Adrenal gland (tissue), 5 donors: ENCODE measurements around the gene RNF6.

ENCODE experiments used
- POLR2A ChIP-seq, 2 donors: fragments of 450-650 bp; IDR thresholded peaks; one replicate each; pipeline ENCODE4 v1.6.1; 2017; ENCODE audit warnings: antibody characterized with exemption in 2 of 2, mild to moderate bottlenecking in 2 of 2, moderate library complexity in 1 of 2
- TF ChIP-seq, protein P1 (sequence below), 6 experiments: fragments of 450-650 bp in 4 of 6; fragments of 200-600 bp in 2 of 6; sonication (generic) in 1 of 6; IDR thresholded peaks; 1 replicate in 5 of 6; 2 replicates in 1 of 6; pipeline versions ENCODE4 v1.5.1 to v1.8.0; 2016 to 2021; ENCODE audit warnings: antibody characterized with exemption in 6 of 6, mild to moderate bottlenecking in 2 of 6, moderate library complexity in 1 of 6
- donor health status: DM: no; HTN: no; CAD: no.

DNA sequence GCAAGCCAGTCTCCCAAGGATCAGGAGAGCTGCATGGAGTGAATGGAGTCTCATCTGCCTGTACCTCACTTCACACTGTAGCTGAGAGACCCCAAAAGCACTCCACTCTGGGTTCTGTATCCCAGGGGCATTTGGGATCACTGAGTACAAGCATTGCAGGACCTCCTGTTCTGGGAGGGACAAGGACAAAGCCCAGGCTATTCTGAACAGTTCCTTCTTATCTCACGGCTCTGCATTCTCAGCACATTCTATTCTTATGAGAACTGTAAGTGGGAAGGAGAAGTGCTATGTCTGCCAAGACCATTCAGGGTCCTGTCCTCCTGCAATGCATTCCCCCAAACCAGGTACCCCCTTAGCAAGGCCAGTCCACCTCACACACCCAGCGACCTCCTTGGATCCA is 42.8 kb downstream of the RNF6 start:
- TF ChIP-seq, protein P1, sequence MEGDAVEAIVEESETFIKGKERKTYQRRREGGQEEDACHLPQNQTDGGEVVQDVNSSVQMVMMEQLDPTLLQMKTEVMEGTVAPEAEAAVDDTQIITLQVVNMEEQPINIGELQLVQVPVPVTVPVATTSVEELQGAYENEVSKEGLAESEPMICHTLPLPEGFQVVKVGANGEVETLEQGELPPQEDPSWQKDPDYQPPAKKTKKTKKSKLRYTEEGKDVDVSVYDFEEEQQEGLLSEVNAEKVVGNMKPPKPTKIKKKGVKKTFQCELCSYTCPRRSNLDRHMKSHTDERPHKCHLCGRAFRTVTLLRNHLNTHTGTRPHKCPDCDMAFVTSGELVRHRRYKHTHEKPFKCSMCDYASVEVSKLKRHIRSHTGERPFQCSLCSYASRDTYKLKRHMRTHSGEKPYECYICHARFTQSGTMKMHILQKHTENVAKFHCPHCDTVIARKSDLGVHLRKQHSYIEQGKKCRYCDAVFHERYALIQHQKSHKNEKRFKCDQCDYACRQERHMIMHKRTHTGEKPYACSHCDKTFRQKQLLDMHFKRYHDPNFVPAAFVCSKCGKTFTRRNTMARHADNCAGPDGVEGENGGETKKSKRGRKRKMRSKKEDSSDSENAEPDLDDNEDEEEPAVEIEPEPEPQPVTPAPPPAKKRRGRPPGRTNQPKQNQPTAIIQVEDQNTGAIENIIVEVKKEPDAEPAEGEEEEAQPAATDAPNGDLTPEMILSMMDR (IDR thresholded peaks at IDR 0.05), result no peak
- no peak for TF ChIP-seq POLR2A (IDR thresholded peaks at IDR 0.05)
